Activated T-helper 1 cell treated with anti-CD3 and anti-CD28 coated beads, Interleukin-2, amount 50 U/mL, for 16 hours (primary cell): ENCODE data around the gene GRM6.

Experiments used
- DNase-seq, 2 donors: peaks; one replicate each; pipeline ENCODE4 v3.0.0-alpha.2; 2020; ENCODE audit warnings: low read depth in 1 of 2, low spot score in 1 of 2

Gene GRM6

GRCh38 chr5:178994580-178995340, at the start of gene GRM6:
Gene GRM6 (minus strand): TSS chr5:178995320. CDS start chr5:178994944, 376 bp downstream.
- no peak for DNase-seq

GRCh38 chr5:179044765-179045164, 49.6 kb upstream of the GRM6 start:
- DNase-seq: no peak

- DNase-seq: no peak
These were observed 38.0 kb upstream of the GRM6 start for GRCh38 chr5:179033004-179033580.

- DNase-seq: peak; percentile 86 to 90
These were observed 28.5 kb upstream of the GRM6 start, which contains the start of gene ZNF879 for GRCh38 chr5:179023528-179024189. Gene ZNF879 (plus strand): TSS chr5:179023804. CDS start chr5:179025005, 1,201 bp downstream.

- no peak for DNase-seq
These were observed 13.5 kb upstream of the GRM6 start for GRCh38 chr5:179008667-179009066.

GRCh38 chr5:179006564-179006963, 11.4 kb upstream of the GRM6 start:
- no peak for DNase-seq

GRCh38 chr5:178998441-178998840, 3.3 kb upstream of the GRM6 start:
- no peak for DNase-seq

- DNase-seq: no peak
These were observed 2.1 kb upstream of the GRM6 start for GRCh38 chr5:178997191-178997590.

GRCh38 chr5:178996156-178996555, 1.0 kb upstream of the GRM6 start:
- no peak for DNase-seq

GRCh38 chr5:178995341-178995690, 196 bp upstream of the GRM6 start:
- DNase-seq: no peak

GRCh38 chr5:178993955-178994579, 1.1 kb downstream of the GRM6 start:
- no peak for DNase-seq

GRCh38 chr5:178993236-178993765, 1.8 kb downstream of the GRM6 start:
- DNase-seq: no peak

- no peak for DNase-seq
These were observed 2.7 kb downstream of the GRM6 start for GRCh38 chr5:178992291-178992895.

GRCh38 chr5:178991190-178992145, 3.7 kb downstream of the GRM6 start:
- DNase-seq: no peak

GRCh38 chr5:178990491-178990890, 4.6 kb downstream of the GRM6 start:
- DNase-seq: no peak

GRCh38 chr5:178989311-178989710, 5.8 kb downstream of the GRM6 start:
- DNase-seq: no peak

- no peak for DNase-seq
These were observed 6.5 kb downstream of the GRM6 start for GRCh38 chr5:178988436-178989220.

GRCh38 chr5:178986326-178986960, 8.7 kb downstream of the GRM6 start:
- no peak for DNase-seq
